C1 segment of cervical spinal cord (tissue), 14 donors: ENCODE results near the gene C11orf42.

Experiments
- DNase-seq, 14 donors: peaks; one replicate each; lab custom pipeline; 2025; lab: John Stamatoyannopoulos, UW

C11orf42 gene

DNA sequence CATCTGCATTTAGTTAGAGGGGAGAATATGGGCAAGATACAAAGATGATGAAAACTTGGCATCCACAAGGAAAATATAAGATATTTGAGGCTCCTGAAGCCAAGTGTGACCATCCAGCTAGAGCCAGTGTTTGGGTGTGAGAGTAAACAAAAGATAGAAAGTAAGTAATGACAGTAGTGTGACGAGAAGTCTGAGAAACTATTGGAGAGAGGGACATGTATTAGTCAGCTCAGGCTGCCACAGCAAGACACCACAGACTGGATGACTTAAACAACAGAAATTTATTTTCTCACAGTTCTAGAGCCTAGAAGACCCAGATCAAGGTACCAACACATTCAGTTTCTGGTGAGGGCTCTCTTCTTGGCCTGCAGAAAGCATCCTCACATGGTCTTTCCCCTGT is 47.8 kb downstream of the C11orf42 start:
- no peak for DNase-seq

DNA sequence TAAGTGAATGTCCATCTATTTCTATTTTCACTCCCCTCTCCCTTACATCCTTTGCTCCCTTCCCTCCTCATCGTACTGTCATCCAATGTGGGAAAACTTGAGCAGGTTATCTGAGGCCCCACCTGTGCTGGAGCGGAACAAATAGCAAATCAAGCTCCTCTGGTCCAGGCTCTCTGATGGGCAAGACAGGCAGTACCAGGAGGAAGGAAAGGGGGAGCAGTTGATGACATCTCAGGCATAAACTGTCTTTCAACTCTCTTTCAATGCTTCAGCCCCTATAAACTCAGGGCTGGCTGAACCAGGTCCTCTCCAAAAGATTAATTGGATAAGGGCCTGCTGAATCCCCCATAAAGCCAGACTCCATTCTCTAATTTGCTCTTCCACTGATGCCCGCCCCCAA is 52.8 kb downstream of the C11orf42 start:
- peak in 1 of 14 donors; percentile 50 for DNase-seq

DNA sequence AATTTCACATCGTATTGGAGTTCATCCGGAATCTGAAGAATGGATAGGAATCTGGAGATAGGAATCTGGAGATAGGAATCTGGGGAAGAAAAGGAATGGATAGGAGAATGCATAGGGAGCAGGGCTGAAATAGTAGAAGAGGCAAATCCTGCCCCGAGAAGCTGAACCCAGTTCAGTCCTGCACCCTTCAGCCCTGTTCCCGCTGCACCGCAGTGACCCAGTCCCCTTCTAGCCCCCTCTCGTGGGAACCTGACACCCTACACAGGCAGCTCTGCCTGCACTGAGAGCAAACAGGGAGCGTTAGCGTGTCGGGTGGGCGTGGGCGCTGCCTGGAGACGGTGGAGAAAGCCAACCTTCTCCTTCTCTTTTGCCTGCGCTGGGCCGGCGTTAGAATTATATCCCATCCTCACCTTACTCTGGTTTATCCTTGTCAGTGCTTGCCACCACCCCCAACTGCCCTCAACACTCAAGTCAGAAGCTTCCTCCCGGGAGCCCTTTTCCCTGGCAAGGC is 53.3 kb downstream of the C11orf42 start:
- no peak for DNase-seq

- peak in 1 of 14 donors; percentile 69 for DNase-seq
These were observed 54.9 kb downstream of the C11orf42 start for GRCh38 chr11:6260207-6260726.
